GM23248 (cell line): ENCODE data around the gene ATE1.

Experiments
- EZH2 ChIP-seq: fragments of 200-600 bp; sonication (generic); IDR thresholded peaks from 2 replicates; pipeline ENCODE4 v1.6.1; 2018; ENCODE audit warnings: antibody characterized with exemption, mild to moderate bottlenecking; ENCODE audit not compliant: insufficient read depth, poor library complexity, severe bottlenecking
- EZH2phosphoT487 ChIP-seq: fragments of 200-600 bp; sonication (generic); IDR thresholded peaks from 2 replicates; pipeline ENCODE4 v1.6.1; 2018; ENCODE audit warnings: antibody characterized with exemption, moderate library complexity, mild to moderate bottlenecking, low read depth; ENCODE audit not compliant: insufficient read depth

DNA sequence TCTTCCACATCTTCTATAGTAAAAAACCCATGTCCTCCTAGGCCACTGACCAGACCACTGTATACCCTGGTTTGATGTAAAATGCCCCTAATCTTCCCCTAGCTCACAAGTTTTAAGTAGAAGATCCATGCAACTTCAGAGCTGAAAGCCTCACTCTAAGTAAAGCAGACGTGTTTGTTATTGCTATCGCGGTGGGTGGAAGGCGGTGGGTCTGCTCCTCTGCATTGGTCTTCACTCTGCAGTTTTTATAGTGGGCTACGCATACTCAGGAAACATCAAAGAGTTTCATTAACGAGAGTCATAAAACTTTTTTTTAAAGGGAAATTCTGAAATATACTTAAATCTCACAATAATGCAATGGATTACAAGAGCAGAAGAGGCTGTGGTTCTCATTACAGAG lies 91.7 kb downstream of the ATE1 start:
- no peak for TF ChIP-seq EZH2phosphoT487
- no peak for TF ChIP-seq EZH2
